ENCODE results near the gene ITGAV.

DNA sequence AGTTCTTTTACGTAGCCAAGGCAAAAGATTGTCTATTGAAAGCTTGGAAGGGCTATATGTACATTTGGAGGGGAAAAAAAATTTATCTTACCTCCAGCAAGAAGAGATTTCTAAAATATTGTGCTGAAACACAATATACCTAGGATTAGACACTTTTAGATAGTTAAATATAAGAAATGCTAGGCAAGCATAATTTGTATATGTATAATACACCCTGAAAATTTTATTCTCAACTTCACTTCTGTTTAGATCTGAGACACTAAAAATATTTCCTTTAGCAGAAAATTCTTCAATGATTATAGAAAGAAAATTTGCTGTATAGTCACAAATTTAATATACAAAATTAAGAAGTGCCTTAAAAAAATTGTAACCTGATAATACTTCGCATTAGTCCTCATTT lies 42.6 kb downstream of the ITGAV start:
- TF ChIP-seq MAX (IDR thresholded peaks at IDR 0.05), result no peak
- no peak for TF ChIP-seq EP300 (IDR thresholded peaks at IDR 0.05; ENCODE audit: borderline replicate concordance)
- TF ChIP-seq REST (IDR thresholded peaks at IDR 0.05; ENCODE audit: low read depth), result no peak
- no peak for TF ChIP-seq NFIC (IDR thresholded peaks at IDR 0.05)
- TF ChIP-seq TAF1 (IDR thresholded peaks at IDR 0.05; ENCODE audit: low read depth), result no peak
- no peak for TF ChIP-seq ZBTB7A (IDR thresholded peaks at IDR 0.05; ENCODE audit: low read depth)
- no peak for TF ChIP-seq YY1 (IDR thresholded peaks at IDR 0.05; ENCODE audit: low read depth)
- no peak for TF ChIP-seq FOXM1 (IDR thresholded peaks at IDR 0.05; ENCODE audit: borderline replicate concordance, low read depth)
- TF ChIP-seq RAD21 (IDR thresholded peaks at IDR 0.05; ENCODE audit: low read depth), result no peak
- TF ChIP-seq CREB1 (IDR thresholded peaks at IDR 0.05; ENCODE audit: low read depth), result no peak
- TF ChIP-seq, protein P1, sequence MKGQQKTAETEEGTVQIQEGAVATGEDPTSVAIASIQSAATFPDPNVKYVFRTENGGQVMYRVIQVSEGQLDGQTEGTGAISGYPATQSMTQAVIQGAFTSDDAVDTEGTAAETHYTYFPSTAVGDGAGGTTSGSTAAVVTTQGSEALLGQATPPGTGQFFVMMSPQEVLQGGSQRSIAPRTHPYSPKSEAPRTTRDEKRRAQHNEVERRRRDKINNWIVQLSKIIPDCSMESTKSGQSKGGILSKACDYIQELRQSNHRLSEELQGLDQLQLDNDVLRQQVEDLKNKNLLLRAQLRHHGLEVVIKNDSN (IDR thresholded peaks at IDR 0.05), result no peak
- TF ChIP-seq TEAD4 (IDR thresholded peaks at IDR 0.05), result no peak

Data from Ishikawa (cell line).